Trophoblast cell (in vitro differentiated cells and primary cell): ENCODE data around the gene PTPRU.
A peak's percentile ranks its signal among the peaks of the same experiment; 100 is the strongest.

Experiments used
- DNase-seq, 2 donors: peaks; one replicate each; pipeline ENCODE4 v3.0.0-alpha.2; 2016
- H2AFZ ChIP-seq: 2 replicates; pipeline ENCODE4 v1.6.1; 2013; ENCODE audit warnings: low read length, moderate library complexity, mild to moderate bottlenecking; ENCODE audit not compliant: insufficient read depth, poor library complexity
- H2AK5ac ChIP-seq: 2 replicates; pipeline ENCODE4 v1.6.1; 2013; ENCODE audit warnings: mild to moderate bottlenecking, low read length
- H2BK120ac ChIP-seq: 2 replicates; pipeline ENCODE4 v1.6.1; 2013; ENCODE audit warnings: low read length, mild to moderate bottlenecking, moderate library complexity; ENCODE audit not compliant: insufficient read depth, poor library complexity
- H2BK12ac ChIP-seq: 2 replicates; pipeline ENCODE4 v1.6.1; 2013; ENCODE audit warnings: mild to moderate bottlenecking, low read length, moderate library complexity
- H2BK5ac ChIP-seq: 2 replicates; pipeline ENCODE4 v1.6.1; 2013; ENCODE audit warnings: low read length, low read depth, moderate library complexity, mild to moderate bottlenecking; ENCODE audit not compliant: poor library complexity
- H3K14ac ChIP-seq: 2 replicates; pipeline ENCODE4 v1.6.1; 2013; ENCODE audit warnings: mild to moderate bottlenecking, low read length
- H3K18ac ChIP-seq: 2 replicates; pipeline ENCODE4 v1.6.1; 2013; ENCODE audit warnings: mild to moderate bottlenecking, low read length
- H3K23ac ChIP-seq: 2 replicates; pipeline ENCODE4 v1.6.1; 2013; ENCODE audit warnings: low read length
- H3K27ac ChIP-seq: 2 replicates; pipeline ENCODE4 v1.5.1; 2013; ENCODE audit warnings: low read depth, mild to moderate bottlenecking, inconsistent platforms, low read length, moderate library complexity
- H3K27me3 ChIP-seq: 2 replicates; pipeline ENCODE4 v1.6.1; 2013; ENCODE audit warnings: inconsistent platforms, mild to moderate bottlenecking, low read length, moderate library complexity; ENCODE audit not compliant: insufficient read depth
- H3K36me3 ChIP-seq, 2 experiments: 1 replicate in 1 of 2; 2 replicates in 1 of 2; pipeline ENCODE4 v1.6.1; 2013; ENCODE audit warnings: low read length in 2 of 2, mild to moderate bottlenecking in 2 of 2, moderate library complexity in 1 of 2; ENCODE audit not compliant: insufficient read depth in 2 of 2, control insufficient read depth in 1 of 2
- H3K4ac ChIP-seq: 2 replicates; pipeline ENCODE4 v1.6.1; 2013; ENCODE audit warnings: low read depth, mild to moderate bottlenecking, low read length, moderate library complexity
- H3K4me1 ChIP-seq, 2 experiments: 1 replicate in 1 of 2; 2 replicates in 1 of 2; pipeline ENCODE4 v1.6.1; 2013; ENCODE audit warnings: low read length in 2 of 2, mild to moderate bottlenecking in 2 of 2, moderate library complexity in 1 of 2; ENCODE audit not compliant: insufficient read depth in 2 of 2, control insufficient read depth in 1 of 2
- H3K4me2 ChIP-seq: 2 replicates; pipeline ENCODE4 v1.6.1; 2013; ENCODE audit warnings: inconsistent platforms, mild to moderate bottlenecking, low read length, moderate library complexity
- H3K4me3 ChIP-seq: 2 replicates; pipeline ENCODE4 v1.5.1; 2013; ENCODE audit warnings: mild to moderate bottlenecking, low read depth, low read length, inconsistent platforms
- H3K79me1 ChIP-seq: one replicate; pipeline ENCODE4 v1.6.1; 2013; ENCODE audit warnings: low read length
- H3K79me2 ChIP-seq: 2 replicates; pipeline ENCODE4 v1.6.1; 2013; ENCODE audit warnings: low read length, mild to moderate bottlenecking; ENCODE audit not compliant: control insufficient read depth, insufficient read depth, poor library complexity
- H3K9ac ChIP-seq: 2 replicates; pipeline ENCODE4 v1.6.1; 2013; ENCODE audit warnings: mild to moderate bottlenecking, low read length
- H3K9me3 ChIP-seq: 2 replicates; pipeline ENCODE4 v1.6.1; 2013; ENCODE audit warnings: low read depth, mild to moderate bottlenecking, control low read depth, inconsistent platforms, low read length; ENCODE audit not compliant: insufficient read depth
- H4K12ac ChIP-seq: 2 replicates; pipeline ENCODE4 v1.6.1; 2013; ENCODE audit warnings: low read depth, mild to moderate bottlenecking, low read length, moderate library complexity
- H4K8ac ChIP-seq: 2 replicates; pipeline ENCODE4 v1.6.1; 2013; ENCODE audit warnings: low read depth, mild to moderate bottlenecking, low read length, moderate library complexity
- H4K91ac ChIP-seq: one replicate; pipeline ENCODE4 v1.6.1; 2013; ENCODE audit warnings: low read depth, mild to moderate bottlenecking, low read length, moderate library complexity
- WGBS: extraction: QIAGEN DNeasy Blood & Tissue Kit; methylation state at CpG from one replicate; pipeline ENCODE4 v1.1.7; 2013; ENCODE audit warnings: missing lambda C conversion rate; ENCODE audit not compliant: insufficient read length, insufficient coverage; ENCODE audit errors: extremely low coverage; 5-methylcytosine and 5-hydroxymethylcytosine counted together

Gene PTPRU

GRCh38 chr1:29361686-29362085 is 125.4 kb downstream of the PTPRU start:
- no CpG with 5 or more reads among the region's 6 CpGs for whole genome bisulfite sequencing
- no peak overlapping the region for H3K27ac ChIP-seq
- no peak overlapping the region for H4K12ac ChIP-seq

DNA sequence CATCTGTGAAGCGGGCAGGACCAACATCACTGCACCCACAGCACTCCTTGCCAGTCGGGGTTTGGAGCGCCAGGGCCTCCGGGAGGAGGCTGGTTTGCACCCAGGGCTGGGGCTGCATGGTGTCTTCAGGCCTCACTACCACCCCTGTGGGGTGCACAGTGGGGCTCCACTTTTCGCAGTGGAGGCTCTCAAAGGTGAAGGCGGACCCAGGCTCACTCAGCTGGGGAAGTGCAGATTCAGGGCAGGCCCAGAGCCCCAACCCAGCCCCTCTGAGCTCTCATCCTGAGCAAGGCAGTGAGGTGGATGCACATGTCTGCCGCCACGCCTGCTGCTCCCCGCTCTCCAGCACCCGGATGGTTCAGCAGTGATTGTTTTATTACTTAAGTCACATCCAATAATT is 125.8 kb downstream of the PTPRU start:
- no peak overlapping the region for H3K4ac ChIP-seq
- no peak overlapping the region for H4K91ac ChIP-seq
- no peak overlapping the region for H2AK5ac ChIP-seq
- DNase-seq, result no peak
- no peak overlapping the region for H2AFZ ChIP-seq
- H2BK120ac ChIP-seq, result no peak overlapping the region
- no peaks in the 10 kb centered on the region for H3K79me1 ChIP-seq
- H3K27me3 ChIP-seq, result no peaks in the 10 kb centered on the region
- no peak overlapping the region for H3K14ac ChIP-seq
- H3K27ac ChIP-seq, result no peak overlapping the region
- no CpG with 5 or more reads among the region's 10 CpGs for WGBS
- H3K9ac ChIP-seq, result no peak overlapping the region
- no peak overlapping the region for H3K18ac ChIP-seq
- no peaks in the 10 kb centered on the region for H3K79me2 ChIP-seq
- H3K36me3 ChIP-seq, result no peaks in the 10 kb centered on the region
- H3K4me1 ChIP-seq, result no peaks in the 10 kb centered on the region
- no peak overlapping the region for H2BK12ac ChIP-seq
- no peak overlapping the region for H3K4me2 ChIP-seq
- no peak overlapping the region for H3K4me3 ChIP-seq
- no peak overlapping the region for H4K8ac ChIP-seq
- H3K23ac ChIP-seq, result no peak overlapping the region
- peaks cover 4% of the 10 kb centered on the region for H3K9me3 ChIP-seq
- no peak overlapping the region for H4K12ac ChIP-seq
- H2BK5ac ChIP-seq, result no peak overlapping the region

More at GRCh38 chr1:29361686-29362085, 125.4 kb downstream of the PTPRU start:
- H3K79me2 ChIP-seq, result no peaks in the 10 kb centered on the region
- no peak overlapping the region for H4K91ac ChIP-seq
- H3K4ac ChIP-seq, result no peak overlapping the region
- H2BK5ac ChIP-seq, result no peak overlapping the region
- H2BK12ac ChIP-seq, result no peak overlapping the region
- no peaks in the 10 kb centered on the region for H3K4me1 ChIP-seq
- no peaks in the 10 kb centered on the region for H3K79me1 ChIP-seq
- no peak overlapping the region for H3K4me3 ChIP-seq
- no peak overlapping the region for H2AK5ac ChIP-seq
- H3K14ac ChIP-seq, result no peak overlapping the region
- no peak overlapping the region for H3K23ac ChIP-seq
- no peaks in the 10 kb centered on the region for H3K36me3 ChIP-seq
- peak; percentile 34 to 60 for DNase-seq
- H3K4me2 ChIP-seq, result no peak overlapping the region
- H4K8ac ChIP-seq, result no peak overlapping the region
- no peak overlapping the region for H3K18ac ChIP-seq
- H3K27me3 ChIP-seq, result no peaks in the 10 kb centered on the region
- H3K9me3 ChIP-seq, result peaks cover 4% of the 10 kb centered on the region
- no peak overlapping the region for H2BK120ac ChIP-seq
- no peak overlapping the region for H2AFZ ChIP-seq
- no peak overlapping the region for H3K9ac ChIP-seq

DNA sequence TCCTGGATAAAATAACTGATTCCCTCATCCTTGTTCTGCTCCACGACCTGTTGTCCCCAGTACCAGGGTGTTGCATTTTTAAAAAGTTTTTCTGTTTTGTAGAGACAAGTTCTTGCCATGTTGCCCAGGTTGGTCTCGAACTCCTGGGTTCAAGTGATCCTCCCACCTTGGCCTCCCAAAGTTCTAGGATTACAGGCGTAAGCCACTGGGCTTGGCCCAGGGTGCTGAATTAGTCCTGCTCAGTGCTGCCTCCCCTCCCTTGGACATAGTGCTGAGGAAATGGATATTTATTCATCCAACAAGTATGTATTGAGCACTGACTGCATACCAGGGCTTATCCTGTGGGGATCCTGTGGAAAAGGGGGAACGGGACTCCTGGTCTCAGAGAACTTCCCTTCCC is 126.4 kb downstream of the PTPRU start:
- H3K4me2 ChIP-seq, result no peak overlapping the region
- no peak overlapping the region for H3K4ac ChIP-seq
- peaks cover 4% of the 10 kb centered on the region for H3K9me3 ChIP-seq
- no peaks in the 10 kb centered on the region for H3K79me2 ChIP-seq
- H3K36me3 ChIP-seq, result no peaks in the 10 kb centered on the region
- H3K27ac ChIP-seq, result no peak overlapping the region
- H2BK12ac ChIP-seq, result no peak overlapping the region
- no peak overlapping the region for H3K18ac ChIP-seq
- no peaks in the 10 kb centered on the region for H3K4me1 ChIP-seq
- no peak overlapping the region for H4K12ac ChIP-seq
- H4K8ac ChIP-seq, result no peak overlapping the region
- no peak overlapping the region for H3K23ac ChIP-seq
- no peak for DNase-seq
- no peak overlapping the region for H2BK120ac ChIP-seq
- no peaks in the 10 kb centered on the region for H3K27me3 ChIP-seq
- H2AFZ ChIP-seq, result no peak overlapping the region
- no CpG with 5 or more reads among the region's 4 CpGs for WGBS
- no peak overlapping the region for H3K9ac ChIP-seq
- no peak overlapping the region for H2AK5ac ChIP-seq
- no peak overlapping the region for H3K14ac ChIP-seq
- H4K91ac ChIP-seq, result no peak overlapping the region
- H3K4me3 ChIP-seq, result no peak overlapping the region
- no peak overlapping the region for H2BK5ac ChIP-seq
- H3K79me1 ChIP-seq, result no peaks in the 10 kb centered on the region

DNA sequence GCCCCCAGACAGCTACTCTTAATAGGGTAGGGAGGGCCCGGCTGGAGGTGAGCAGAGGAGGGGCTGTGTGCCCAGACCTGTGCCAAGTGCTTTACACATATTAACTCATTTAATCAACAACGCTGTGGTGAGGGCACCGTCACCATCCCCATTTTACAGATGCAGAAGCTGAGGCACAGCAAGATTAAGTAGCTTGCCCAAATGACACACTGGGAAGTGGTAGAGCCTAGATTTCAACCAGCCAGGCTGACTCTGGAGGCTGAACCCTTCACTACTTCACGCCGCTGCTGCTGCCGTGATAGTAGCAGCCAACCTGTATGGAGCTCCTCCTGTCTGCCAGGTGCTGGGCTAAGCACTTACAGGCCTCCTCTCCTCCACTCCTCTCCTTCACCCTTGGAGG is 127.2 kb downstream of the PTPRU start:
- no peak overlapping the region for H2BK5ac ChIP-seq
- H3K14ac ChIP-seq, result no peak overlapping the region
- no CpG with 5 or more reads among the region's 6 CpGs for whole genome bisulfite sequencing

More for the DNA sequence above, 127.2 kb downstream of the PTPRU start:
- Histone ChIP-seq H3K4me2 (no peak overlapping the region), H3K23ac (no peak overlapping the region), H3K4ac (no peak overlapping the region), H3K79me2 (no peaks in the 10 kb centered on the region), H3K4me1 (no peaks in the 10 kb centered on the region), H4K91ac (no peak overlapping the region), H3K9ac (no peak overlapping the region), H3K36me3 (no peaks in the 10 kb centered on the region), H2BK120ac (no peak overlapping the region), H3K18ac (no peak overlapping the region), H3K27ac (no peak overlapping the region), H2AK5ac (no peak overlapping the region), H3K79me1 (no peaks in the 10 kb centered on the region), H3K27me3 (no peaks in the 10 kb centered on the region), H2BK12ac (no peak overlapping the region), H3K4me3 (no peak overlapping the region), H3K9me3 (peaks cover 4% of the 10 kb centered on the region), H4K8ac (no peak overlapping the region), H4K12ac (no peak overlapping the region), H2AFZ (no peak overlapping the region)
- DNase-seq, result no peak
